PFSK-1 (cell line): Measurements from ENCODE around the gene NTPCR.

Experiments
- SIN3A ChIP-seq: IDR thresholded peaks from 2 replicates; pipeline ENCODE4 v1.6.1; 2012; ENCODE audit warnings: mild to moderate bottlenecking, low read length, moderate library complexity, borderline replicate concordance; ENCODE audit not compliant: insufficient read depth
- TAF1 ChIP-seq: IDR thresholded peaks from 2 replicates; pipeline ENCODE4 v1.6.1; 2012; ENCODE audit warnings: low read length, control low read depth, borderline replicate concordance; ENCODE audit not compliant: insufficient read depth
- TF ChIP-seq, protein P1 (sequence below), 2 experiments: IDR thresholded peaks; 2 replicates each; pipeline versions ENCODE4 v1.6.1 to v1.8.0; 2011 to 2012; ENCODE audit warnings: low read depth in 2 of 2, low read length in 2 of 2, control low read depth in 1 of 2, inconsistent platforms in 1 of 2, mild to moderate bottlenecking in 1 of 2, moderate library complexity in 1 of 2; ENCODE audit not compliant: insufficient read depth in 1 of 2

DNA sequence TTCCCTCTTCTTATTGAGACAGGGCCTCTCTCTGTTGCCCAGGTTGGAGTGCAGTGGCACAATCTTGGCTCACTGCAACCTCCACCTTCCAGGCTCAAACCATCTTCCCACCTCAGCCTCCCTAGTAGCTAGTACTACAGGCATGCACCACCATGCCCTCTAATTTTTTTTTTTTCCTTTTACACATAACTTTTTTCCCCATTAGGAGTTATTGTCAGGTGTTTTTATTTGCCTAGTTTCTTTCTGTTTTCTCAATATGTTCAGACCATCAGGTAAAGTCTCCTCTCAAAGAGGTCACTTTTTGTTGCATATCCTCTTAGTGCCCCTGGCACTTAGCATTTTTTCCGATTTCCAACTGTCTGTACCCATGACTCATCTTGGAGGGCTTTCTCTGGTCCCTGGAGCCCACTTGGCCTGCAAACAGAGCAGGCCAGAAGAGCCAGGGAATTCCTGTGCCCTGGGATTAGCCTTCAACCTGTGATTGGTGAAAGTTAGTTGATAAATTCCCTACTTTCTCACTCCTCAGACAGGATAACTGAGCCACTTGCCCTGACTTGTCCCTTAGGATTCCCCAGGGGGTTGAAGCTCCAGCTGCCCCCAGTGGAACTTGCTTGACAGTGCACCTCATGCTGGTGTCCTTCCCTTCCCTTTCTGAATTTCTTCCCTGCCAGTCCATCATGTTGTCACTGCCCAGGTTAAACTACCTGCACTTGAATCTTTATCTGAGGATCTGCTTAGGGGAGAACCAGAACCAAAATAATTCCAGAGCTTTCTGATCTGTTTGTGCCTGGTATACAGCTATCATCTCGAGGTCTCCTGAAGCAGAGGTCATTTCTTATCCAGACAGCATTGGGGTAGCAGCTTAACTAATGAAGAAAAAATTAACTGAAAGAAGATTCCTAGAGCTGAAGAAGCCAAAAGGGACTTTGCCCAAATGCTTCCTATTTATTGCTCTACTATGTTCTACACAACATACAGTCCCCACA is 2.4 kb downstream of the NTPCR start:
- no peak for TF ChIP-seq SIN3A
- no peak for TF ChIP-seq TAF1
- TF ChIP-seq, protein P1, sequence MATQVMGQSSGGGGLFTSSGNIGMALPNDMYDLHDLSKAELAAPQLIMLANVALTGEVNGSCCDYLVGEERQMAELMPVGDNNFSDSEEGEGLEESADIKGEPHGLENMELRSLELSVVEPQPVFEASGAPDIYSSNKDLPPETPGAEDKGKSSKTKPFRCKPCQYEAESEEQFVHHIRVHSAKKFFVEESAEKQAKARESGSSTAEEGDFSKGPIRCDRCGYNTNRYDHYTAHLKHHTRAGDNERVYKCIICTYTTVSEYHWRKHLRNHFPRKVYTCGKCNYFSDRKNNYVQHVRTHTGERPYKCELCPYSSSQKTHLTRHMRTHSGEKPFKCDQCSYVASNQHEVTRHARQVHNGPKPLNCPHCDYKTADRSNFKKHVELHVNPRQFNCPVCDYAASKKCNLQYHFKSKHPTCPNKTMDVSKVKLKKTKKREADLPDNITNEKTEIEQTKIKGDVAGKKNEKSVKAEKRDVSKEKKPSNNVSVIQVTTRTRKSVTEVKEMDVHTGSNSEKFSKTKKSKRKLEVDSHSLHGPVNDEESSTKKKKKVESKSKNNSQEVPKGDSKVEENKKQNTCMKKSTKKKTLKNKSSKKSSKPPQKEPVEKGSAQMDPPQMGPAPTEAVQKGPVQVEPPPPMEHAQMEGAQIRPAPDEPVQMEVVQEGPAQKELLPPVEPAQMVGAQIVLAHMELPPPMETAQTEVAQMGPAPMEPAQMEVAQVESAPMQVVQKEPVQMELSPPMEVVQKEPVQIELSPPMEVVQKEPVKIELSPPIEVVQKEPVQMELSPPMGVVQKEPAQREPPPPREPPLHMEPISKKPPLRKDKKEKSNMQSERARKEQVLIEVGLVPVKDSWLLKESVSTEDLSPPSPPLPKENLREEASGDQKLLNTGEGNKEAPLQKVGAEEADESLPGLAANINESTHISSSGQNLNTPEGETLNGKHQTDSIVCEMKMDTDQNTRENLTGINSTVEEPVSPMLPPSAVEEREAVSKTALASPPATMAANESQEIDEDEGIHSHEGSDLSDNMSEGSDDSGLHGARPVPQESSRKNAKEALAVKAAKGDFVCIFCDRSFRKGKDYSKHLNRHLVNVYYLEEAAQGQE (IDR thresholded peaks at IDR 0.05; ENCODE audit: insufficient read depth in 1 of 2, low read depth in 2 of 2, low read length in 2 of 2) = no peak
